ENCODE data around the gene RHOB.

The RHOB gene

GRCh38 chr2:20475567-20475952 lies 28.7 kb downstream of the RHOB start:
- DNase-seq: no peak
- in situ Hi-C loops (cut with HindIII; ENCODE audit: low pct_ligation_motif_present, low sequenced_read_pairs): no loop called here
- peak; percentile 1 for TF ChIP-seq CTCF (IDR thresholded peaks at IDR 0.05; ENCODE audit: low read depth, low read length, missing control alignments)
- Histone ChIP-seq H3K4me3 (ENCODE audit: low read depth, low read length) (no peak overlapping the region), H3K27me3 (replicated peaks) (no peaks in the 10 kb centered on the region), H3K36me3 (replicated peaks) (no peaks in the 10 kb centered on the region), H3K27ac (no peak overlapping the region)

GRCh38 chr2:20476481-20476880 lies 29.6 kb downstream of the RHOB start:
- H3K36me3 ChIP-seq (replicated peaks): no peaks in the 10 kb centered on the region
- H3K27ac ChIP-seq: no peak overlapping the region
- DNase-seq: no peak
- H3K4me3 ChIP-seq (ENCODE audit: low read depth, low read length): no peak overlapping the region
- TF ChIP-seq CTCF (IDR thresholded peaks at IDR 0.05; ENCODE audit: low read depth, low read length, missing control alignments): no peak
- H3K27me3 ChIP-seq (replicated peaks): no peaks in the 10 kb centered on the region
- in situ Hi-C loops (cut with HindIII; ENCODE audit: low pct_ligation_motif_present, low sequenced_read_pairs): no loop called here

GRCh38 chr2:20476950-20477349 lies 30.1 kb downstream of the RHOB start:
- DNase-seq: no peak
- in situ Hi-C loops (cut with HindIII; ENCODE audit: low pct_ligation_motif_present, low sequenced_read_pairs): no loop called here
- no peak overlapping the region for H3K4me3 ChIP-seq (ENCODE audit: low read depth, low read length)
- no peak for TF ChIP-seq CTCF (IDR thresholded peaks at IDR 0.05; ENCODE audit: low read depth, low read length, missing control alignments)
- H3K27ac ChIP-seq: no peak overlapping the region
- no peaks in the 10 kb centered on the region for H3K27me3 ChIP-seq (replicated peaks)
- no peaks in the 10 kb centered on the region for H3K36me3 ChIP-seq (replicated peaks)

- DNase-seq: no peak
- H3K36me3 ChIP-seq (replicated peaks): no peaks in the 10 kb centered on the region
Observed at GRCh38 chr2:20478961-20479360, 32.1 kb downstream of the RHOB start.

DNA sequence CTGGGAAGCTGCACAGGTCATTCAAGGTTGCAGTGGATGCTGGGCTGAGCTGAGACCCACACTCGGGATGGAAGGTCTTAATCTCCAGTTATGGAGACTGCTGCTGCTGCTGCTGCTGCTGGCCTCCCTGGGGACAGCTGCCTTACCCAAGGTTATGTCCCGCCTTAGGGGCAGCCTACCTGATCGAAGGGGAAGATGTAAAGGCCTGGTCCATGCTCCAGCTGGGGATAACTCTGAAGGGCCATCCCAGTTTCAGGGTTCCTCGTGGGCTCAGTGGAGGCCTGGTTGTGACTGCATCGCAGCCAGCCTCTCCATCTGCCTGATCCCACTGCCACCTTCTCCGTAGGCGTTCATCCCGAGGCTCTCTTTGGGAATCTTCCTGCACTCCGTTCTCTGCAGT lies 33.0 kb downstream of the RHOB start:
- no peak overlapping the region for H3K27ac ChIP-seq
- H3K27me3 ChIP-seq (replicated peaks): no peaks in the 10 kb centered on the region
- TF ChIP-seq CTCF (IDR thresholded peaks at IDR 0.05; ENCODE audit: low read depth, low read length, missing control alignments): no peak
- in situ Hi-C loops (cut with HindIII; ENCODE audit: low pct_ligation_motif_present, low sequenced_read_pairs): no loop called here
- DNase-seq: no peak
- H3K4me3 ChIP-seq (ENCODE audit: low read depth, low read length): no peak overlapping the region
- no peaks in the 10 kb centered on the region for H3K36me3 ChIP-seq (replicated peaks)

More at GRCh38 chr2:20478961-20479360, 32.1 kb downstream of the RHOB start:
- in situ Hi-C loops (cut with HindIII; ENCODE audit: low pct_ligation_motif_present, low sequenced_read_pairs): no loop called here
- H3K27me3 ChIP-seq (replicated peaks): no peaks in the 10 kb centered on the region
- H3K27ac ChIP-seq: no peak overlapping the region
- TF ChIP-seq CTCF (IDR thresholded peaks at IDR 0.05; ENCODE audit: low read depth, low read length, missing control alignments): no peak
- H3K4me3 ChIP-seq (ENCODE audit: low read depth, low read length): no peak overlapping the region

GRCh38 chr2:20480913-20481312 lies 34.0 kb downstream of the RHOB start:
- no peak for TF ChIP-seq CTCF (IDR thresholded peaks at IDR 0.05; ENCODE audit: low read depth, low read length, missing control alignments)
- DNase-seq: no peak
- Histone ChIP-seq H3K36me3 (replicated peaks) (no peaks in the 10 kb centered on the region), H3K4me3 (ENCODE audit: low read depth, low read length) (no peak overlapping the region), H3K27ac (no peak overlapping the region), H3K27me3 (replicated peaks) (no peaks in the 10 kb centered on the region)
- in situ Hi-C loops (cut with HindIII; ENCODE audit: low pct_ligation_motif_present, low sequenced_read_pairs): no loop called here

Measured in brain microvascular endothelial cell (primary cell).